Activated CD4-positive, alpha-beta T cell treated with anti-CD3 and anti-CD28 coated beads for 4 hours (primary cell): ENCODE results near the gene SAMD1.

Source experiments
- DNase-seq, 2 donors: peaks; one replicate each; pipeline ENCODE4 v3.0.0-alpha.2; 2020

SAMD1 gene

DNA sequence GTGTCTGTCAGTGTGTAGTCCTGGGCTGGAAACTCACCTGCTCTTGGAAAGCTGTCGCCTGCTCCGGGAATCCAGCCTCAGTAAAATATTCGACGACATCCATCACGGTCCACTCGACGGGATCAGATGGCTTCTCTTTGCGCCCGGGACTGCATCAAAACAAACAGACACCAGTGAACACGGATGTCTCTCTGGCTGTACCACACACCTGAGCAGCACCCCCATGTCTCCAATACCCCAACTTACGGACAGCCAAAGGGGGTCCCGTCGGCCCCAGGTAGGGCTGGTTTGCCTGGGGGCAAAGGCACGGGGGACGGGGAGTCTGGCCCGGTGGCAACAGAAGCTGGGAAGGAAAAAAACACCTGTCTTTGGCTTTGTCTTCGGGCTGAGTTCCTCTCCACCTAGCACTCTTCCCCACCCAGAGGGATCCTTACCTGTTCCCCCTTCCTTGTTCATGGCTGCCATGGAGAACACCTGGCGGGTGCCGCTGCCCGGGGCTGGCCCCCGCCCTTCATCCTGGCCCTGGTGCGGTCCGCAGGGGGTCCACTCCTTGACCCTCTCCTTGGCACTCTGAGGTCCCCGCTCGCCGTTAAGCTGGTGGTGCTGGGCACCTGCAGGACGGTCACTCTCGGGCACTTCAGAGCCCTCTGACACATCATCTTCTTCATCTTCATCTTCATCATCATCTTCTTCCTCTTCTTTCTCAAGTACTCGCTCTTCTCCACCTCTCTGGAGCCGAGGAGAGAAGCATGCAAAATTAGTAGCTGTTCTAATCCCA, 1.7 kb downstream of the SAMD1 start:
- DNase-seq, result no peak

DNA sequence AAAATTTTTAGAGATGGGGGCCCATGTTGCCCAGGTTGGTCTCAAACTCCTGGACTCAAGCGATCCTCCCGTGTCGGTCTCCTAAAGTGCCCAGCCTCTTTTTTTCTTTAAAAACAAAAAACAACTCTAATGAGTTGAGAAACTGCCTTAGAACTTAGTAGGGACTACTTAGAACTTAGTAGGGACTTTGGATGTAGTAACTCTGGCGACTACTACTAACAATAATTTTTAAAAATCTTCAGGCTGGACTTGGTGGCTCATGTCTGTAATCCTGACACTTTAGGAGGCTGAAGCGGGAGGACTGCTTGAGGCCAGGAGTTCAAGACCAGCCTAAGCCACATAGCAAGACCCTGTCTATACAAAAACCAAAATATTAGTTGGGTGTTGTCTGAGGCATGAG, 4.5 kb downstream of the SAMD1 start:
- DNase-seq, result no peak

DNA sequence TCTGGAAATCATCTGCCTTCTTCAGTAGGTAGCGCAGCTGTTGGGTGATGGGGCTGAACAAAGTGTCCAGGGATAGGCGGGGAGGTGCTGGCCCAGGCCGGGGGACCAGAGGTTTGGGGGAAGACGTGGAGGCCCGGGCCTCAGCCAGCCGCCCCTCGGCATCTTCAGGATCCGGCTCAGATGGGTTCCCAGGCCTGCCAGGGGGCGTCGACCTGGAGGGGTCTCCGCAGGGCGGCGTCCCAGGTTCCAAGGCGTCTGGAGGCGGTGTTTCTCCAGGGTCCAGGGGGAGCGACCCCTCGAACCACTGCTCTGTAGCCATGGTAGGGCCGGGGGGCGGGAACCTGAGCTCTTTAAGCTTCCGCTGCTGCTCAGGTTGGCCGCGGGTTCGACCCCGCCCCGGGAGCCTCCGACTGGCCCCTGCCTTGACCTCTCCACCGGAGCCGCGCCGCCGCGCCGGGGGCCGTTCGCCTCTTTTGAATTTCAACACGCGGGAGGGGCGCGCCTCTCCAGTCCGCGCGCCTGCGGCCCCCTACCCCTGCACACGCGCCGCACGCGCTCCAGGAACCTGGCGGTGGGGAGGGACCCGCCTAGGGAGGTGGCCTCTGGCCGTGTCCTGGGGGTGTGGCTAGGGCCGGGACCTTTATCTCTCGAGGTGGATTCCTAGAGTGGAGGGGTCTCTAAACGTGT, 5.1 kb downstream of the SAMD1 start, which contains the start of gene C19orf67:
Gene C19orf67, minus strand, starts transcription at position 475 of the 687 bp plus-strand sequence. Its CDS starts 156 bp downstream, at position 319.
- DNase-seq, result no peak

DNA sequence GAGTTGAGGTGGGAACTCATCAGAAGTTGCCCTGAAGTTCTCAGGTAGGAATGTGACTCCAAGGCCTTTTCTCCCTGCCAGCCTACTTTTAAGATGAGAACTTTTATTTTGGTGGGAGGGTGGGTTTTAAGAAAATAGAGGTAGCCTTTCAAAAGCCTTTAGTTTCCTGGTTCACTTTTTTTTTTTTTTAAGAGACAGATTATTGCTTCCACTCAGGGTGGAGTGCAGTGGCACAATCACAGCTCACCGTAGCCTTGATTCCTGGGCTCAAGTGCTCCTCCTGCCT, 7.9 kb downstream of the SAMD1 start:
- no peak for DNase-seq

DNA sequence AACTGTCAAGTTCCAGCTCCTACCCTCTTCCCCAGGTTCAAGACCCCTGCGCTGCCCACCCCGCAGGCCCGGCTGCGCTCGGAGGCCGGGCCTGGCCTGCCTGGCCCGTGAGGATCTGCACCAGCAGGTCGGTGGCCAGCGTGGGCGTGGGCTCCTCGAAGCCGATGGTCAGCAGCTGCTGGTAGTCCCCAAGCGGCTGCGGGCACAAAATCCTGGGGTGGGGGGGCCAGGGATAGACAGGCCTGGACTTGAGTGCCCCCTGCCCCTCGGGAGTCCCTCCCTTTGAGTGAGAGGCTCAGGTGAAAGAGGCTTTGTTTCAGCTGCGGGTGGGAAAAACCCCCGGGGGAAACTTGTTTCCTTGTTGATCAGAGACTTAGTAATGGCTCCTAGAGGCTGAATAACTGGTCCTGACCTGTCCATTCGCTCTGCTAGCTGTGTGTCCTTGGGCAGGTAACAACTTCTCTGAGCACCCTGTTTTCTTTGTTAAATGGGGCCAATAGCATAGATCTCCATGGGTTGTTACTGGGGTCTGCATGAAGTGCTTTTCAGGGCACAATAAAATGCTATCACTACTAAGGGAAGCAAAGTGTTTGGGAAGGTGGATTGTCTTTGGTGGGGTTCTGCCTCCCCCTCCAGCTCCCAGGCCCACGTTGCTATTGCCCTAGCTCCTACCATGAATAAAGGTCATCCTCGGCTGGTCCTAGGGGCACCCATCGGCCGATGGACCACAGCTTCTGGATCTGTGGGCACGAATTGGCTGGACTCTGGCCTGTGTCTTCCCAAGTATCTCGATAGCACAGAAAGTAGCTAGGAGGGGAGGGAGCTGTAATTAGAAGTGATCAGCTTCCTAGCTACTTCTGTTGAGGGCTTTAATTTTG, 8.5 kb downstream of the SAMD1 start:
- DNase-seq, result peak; percentile 31 to 38

DNA sequence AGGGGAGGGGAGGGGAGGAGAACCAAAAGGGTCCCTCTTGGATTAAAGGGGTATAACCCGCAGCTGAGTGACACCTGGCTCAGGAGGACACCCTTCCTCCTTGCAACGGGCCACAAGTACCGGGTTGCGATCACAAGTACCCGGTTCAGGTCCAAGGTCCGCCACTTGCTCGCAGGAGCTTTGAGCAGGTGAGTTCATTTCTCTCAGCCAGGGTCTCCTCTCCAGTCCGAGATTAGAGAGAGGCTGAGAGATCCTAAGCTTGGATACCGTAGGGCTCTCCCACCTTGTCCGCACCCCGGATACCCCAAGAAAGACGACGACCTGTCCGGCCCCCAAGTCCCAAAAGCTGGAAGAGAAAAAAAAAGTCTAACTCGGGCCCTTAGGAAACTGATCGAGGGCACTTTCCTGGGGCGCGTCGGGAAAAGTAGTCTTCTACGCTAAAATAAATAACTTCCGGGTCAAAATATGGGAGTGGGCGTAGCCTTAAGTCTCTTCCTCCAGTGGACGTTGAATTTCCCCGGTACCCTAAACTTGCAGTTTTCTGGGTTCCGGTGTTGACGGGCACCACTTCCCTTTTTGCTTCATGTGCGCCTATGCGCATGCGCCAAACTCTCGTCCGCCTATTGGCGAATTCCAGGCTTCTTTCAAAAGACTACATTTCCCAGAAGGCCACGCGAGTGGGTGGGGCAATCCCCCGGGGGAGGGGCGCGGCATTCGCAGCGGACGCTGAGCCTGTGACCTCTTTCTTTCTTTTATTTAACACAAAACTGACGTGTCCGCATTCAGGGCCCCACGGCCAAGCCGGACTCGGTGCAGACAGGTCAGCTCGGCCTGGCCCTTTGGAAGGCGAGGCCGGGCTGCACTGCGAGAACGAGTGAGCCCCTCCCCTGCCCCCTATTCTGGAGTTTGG, 9.4 kb downstream of the SAMD1 start:
- DNase-seq, result peak; percentile 99

DNA sequence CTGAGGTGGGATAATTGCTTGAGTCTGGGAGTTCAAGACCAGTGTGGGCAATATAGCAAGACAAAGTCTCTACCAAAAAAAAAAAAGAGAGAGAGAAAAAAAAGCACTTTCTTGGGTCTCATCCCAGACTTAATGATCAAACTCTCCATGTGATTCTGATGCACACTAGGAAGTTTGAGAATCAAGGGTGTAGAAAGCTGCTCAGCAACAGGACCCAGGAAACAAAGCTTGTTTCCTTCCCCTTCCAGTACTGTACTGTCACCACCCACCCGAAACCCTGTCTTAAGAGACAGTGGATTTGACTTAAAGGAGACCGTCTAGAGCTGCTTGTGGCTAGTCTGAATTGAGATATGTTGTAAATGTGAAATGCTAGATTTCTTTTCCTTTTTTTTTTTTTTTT, 12.1 kb downstream of the SAMD1 start:
- no peak for DNase-seq

DNA sequence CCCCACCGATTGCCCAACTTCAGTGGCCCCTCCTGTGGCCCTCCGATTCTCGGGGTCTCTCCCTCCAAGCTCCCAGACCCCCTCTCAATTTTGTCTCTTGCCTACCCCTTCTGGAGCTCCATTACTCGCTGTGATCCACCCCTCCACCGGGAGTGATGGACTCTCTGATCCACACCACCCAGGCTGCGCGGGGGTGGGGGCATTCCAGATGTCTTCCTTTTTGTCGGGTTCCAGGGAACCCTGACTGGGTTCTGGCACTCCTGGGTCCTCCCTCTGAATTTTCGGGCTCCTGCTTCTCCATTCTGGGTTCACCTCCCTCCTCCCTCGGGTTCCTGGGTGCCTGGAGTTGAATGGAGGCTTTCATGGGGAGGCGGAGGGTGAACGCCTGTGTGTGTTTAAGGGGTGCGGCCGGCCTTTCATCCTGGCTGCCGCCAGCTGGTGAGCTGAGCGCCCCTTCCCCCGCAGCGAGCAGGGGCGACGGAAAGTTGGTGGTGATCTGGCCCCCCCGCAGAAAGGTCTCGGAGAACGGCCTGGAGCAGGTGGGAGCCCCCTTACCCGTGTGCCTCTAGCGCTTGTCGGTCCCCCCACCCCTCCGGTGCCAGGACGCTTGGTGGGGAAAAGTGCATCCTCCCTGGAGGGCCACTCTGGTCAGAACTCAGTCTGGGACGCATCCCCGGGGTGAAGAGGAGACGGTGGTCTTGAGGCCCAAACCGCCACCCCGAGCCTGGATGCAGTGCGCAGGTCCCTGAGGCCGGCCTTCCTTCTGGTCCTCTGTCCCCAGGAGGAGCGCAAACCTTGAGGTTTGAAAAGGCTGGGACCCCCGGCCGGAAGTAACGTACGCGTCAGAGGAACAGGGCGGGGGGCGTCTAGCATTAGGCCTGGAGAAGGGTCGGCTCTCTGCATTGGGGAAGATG, 16.4 kb downstream of the SAMD1 start:
- DNase-seq, result peak; percentile 27 to 34

DNA sequence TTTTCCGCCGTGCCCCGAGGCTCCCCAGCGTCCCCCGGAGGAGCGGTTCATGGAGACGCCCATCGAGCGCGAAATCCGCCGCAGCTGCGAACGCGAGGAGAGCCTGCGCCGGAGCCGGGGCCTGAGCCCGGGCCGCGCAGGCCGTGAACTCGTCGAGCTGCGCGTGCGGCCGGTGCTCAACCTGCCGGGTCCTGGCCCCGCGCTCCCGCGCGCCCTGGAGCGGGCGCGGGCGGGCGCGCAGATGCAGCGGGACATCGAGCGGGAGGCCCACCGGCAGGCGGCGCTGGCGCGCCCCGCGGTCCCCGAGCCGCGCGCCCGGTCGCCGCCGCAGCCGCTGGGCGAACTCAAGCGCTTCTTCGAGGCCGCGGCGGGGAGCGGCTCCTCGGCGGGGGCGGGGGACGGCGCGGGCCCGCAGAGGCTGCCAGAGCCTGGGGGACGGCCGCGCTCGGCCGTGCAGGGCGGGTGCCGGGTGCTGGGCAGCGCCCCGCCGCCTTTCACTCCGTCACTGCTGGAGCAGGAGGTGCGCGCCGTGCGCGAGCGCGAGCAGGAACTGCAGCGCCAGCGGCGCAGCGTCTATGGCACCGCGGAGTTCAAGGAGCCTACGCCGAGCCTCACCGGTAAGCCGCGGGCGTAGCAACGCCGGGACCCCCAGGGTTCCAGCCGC, 17.2 kb downstream of the SAMD1 start:
- DNase-seq, result peak; percentile 67 to 71

DNA sequence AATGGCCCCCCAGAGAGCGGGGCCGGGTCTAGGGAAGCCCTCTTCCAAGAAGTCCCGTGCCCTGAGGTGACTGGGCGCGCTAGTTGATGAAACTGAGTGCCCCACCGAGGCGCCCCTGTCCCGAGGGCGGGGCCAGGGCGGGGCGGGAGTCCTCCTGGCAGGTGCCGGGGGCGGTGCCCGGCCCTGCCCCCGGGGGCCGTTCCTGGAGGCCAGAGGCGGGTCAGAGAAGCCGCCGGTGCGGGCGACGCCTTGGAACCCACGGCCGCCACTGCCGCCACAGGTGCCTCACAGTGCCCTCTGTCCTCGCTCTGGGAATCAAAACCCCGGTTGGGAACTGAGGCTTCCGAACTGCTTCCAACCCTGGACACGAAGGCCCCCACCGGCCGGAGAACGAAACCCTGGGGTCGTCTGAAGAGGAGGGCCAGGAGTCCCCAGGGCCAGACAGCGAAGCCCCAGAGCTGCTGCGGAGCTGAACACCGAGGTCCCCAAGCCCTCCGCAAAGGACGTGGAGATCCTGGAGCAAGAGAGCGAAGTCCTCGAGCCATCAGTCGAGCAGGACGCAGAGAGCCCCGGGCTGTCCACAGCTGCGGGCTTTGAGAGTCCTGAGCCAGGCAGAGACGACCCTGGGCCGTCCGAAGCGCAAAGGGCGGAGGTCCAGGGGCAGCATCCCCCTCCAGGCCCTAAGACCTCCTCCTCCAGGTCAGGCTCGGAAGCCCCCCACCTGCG, 17.9 kb downstream of the SAMD1 start, which contains the start of gene MISP3:
Gene MISP3, plus strand, starts transcription at position 252 of the 726 bp plus-strand sequence. CDS start 524 bp downstream, outside the sequence.
- peak in 1 of 2 donors; percentile 30 for DNase-seq

DNA sequence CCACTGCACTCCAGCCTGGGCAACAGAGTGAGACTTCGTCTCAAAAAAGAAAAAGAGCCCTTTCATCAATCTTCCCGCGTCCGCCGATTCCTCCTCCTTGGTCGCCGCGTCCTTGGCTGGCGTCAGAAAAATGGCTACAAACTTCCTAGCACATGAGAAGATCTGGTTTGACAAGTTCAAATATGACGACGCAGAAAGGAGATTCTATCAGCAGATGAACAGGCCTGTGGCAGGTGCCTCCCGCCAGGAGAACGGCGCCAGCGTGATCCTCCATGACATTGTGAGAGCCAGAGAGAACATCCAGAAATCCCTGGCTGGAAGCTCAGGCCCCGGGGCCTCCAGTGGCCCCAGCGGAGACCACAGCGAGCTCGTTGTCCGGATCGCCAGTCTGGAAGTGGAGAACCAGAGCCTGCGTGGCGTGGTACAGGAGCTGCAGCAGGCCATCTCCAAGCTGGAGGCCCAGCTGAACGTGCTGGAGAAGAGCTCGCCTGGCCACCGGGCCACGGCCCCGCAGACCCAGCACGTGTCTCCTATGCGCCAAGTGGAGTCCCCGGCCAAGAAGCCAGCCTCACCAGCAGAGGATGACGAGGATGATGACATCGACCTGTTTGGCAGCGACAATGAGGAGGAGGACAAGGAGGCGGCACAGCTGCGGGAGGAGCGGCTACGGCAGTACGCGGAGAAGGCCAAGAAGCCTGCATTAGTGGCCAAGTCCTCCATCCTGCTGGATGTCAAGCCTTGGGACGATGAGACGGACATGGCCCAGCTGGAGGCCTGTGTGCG, 20.1 kb downstream of the SAMD1 start:
- DNase-seq, result no peak

DNA sequence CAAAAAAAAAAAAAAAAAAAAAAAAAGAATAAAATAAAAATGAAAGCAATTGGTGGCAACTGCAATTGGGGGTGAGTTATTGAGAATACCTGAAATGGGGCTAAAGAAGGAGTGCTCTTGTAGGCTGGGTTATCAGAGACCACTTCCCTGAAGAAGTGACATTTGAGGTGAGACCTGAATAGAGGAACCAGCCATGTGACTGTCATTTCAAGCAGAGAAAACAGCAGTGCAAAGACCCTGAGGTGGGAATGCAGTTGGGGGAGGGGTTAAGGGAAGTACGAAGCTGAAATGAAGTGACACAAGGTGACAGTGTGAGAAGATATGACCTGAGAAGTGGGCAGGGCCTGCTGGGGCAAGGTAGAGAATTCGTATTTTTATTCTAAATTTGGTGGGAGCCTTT, 24.4 kb downstream of the SAMD1 start:
- DNase-seq, result no peak

DNA sequence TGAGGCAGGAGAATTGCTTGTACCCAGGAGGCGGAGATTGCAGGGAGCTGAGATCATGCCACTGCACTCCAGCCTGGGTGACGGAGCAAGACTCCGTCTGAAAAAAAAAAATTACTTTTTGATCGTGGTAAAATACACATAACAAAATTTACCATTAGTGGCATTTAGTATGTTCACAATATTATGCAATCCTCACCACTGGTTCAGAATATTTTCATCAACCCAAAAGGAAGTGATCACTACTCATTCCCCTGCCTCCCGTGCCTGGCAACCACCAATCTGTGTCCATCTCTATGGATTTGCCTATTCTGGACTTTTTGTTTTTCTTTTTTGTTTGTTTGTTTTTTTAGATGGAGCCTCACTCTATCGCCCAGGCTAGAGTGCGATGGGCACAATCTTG, 27.4 kb downstream of the SAMD1 start:
- no peak for DNase-seq

DNA sequence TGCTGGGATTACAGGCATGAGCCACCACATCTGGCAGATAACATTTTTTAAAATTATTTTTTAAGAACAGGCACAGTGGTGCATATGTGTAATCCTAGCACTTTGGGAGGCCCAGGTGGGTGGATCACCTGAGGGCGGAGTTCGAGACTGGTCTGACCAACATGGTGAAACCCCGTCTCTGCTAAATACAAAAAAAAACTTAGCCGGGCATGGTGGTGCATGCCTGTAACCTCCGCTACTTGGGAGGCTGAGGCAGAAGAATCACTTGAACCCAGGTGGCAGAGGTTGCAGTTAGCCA, 28.0 kb downstream of the SAMD1 start:
- no peak for DNase-seq

DNA sequence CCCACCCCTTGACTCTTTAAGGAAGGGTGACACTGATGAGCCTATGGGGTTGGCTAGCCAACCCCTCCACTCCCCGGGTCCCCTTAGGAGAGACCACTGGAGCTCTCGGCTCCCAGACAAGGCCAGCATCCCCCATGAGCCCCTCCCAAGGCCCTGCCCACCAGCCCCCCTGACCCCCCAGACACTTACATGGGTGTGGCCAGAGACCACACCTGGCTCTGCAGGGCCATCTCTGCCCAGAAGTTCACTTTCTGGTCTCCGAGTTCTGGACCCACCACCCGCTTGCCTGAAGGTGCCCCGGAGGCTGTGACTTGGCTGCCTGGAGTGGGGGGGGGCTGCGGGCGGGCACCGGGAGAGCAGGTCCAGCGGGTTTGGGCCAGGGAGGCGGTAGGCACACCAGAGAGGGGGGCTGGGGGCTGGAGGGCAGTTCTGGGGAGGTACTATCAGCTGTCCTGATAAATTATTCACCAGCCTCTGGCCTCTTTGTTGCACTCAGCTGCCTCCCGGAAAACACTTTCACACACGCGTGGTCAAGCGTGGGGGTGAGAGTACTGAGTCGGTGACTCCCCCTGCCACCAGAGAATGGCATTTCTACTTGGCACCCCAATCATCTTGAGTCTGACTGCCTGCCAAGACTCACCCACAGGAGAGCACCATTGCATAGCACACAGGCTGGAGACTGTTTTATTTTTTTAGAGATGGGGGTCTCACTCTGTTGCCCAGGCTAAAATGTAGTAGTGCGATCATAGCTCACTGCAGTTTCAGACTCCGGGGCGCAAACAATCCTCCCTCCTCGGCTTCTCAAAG, 28.6 kb downstream of the SAMD1 start, which contains the start of gene PALM3:
Gene PALM3, minus strand, starts transcription at position 326 of the 807 bp plus-strand sequence. Its CDS starts 96 bp downstream, at position 230.
- DNase-seq, result no peak

DNA sequence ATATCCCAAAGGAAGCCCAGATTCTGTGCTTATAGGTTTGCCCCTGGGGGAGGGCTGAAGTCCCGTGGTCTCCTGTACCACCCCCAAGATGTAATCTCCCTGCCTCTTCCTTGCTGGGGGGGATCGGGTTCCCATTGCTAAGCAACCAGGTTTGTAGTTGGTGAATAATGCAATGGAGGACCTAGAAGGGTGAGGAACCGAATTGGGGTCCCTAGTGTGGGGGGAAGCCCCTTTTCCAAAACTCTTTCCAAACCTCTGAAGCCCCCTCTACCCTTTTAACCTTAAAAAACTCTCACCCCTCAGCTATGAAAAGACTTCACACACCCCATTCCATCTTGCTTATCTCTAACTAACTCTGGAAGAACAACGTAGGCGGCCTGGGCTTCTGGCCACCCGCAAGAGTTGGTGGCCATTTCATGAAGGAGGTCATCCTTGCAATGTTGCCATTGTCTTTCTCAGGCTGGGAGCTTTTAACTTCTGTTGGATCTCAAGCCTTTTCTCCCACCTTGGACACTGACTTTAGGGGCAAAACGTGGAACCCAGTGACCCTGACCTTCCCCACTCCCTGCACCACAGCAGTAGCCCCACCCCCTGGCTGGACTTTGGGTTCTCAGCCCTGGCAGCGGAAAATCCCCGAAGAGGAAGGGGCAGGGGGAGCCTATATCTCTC, 29.3 kb downstream of the SAMD1 start:
- DNase-seq, result no peak

DNA sequence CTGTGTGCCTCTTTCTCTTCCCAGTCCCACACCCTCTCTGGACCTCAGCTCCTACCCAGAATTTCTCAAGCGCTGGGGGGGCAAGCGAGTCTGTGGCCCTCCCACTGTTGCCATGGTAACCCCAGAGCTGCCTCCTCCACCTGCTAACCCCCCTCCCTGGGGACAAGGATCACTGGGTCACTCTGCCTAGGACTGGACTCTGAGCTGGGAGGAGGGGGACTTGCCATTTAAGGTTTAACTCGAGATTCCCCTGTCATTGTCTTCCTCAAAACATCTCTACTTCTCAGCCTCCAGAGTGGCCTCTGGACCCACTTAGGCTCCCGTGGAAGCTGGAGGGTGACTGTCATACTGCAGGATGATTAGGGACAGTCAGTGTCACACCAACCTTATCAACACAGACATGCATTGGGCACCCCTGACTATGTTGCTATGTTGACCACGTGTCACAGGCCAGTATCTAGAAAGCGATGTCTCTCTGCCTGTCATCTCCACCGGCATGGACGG, 30.8 kb downstream of the SAMD1 start:
- DNase-seq, result no peak
